ENCODE measurements around the gene LHX6.

The LHX6 gene

DNA sequence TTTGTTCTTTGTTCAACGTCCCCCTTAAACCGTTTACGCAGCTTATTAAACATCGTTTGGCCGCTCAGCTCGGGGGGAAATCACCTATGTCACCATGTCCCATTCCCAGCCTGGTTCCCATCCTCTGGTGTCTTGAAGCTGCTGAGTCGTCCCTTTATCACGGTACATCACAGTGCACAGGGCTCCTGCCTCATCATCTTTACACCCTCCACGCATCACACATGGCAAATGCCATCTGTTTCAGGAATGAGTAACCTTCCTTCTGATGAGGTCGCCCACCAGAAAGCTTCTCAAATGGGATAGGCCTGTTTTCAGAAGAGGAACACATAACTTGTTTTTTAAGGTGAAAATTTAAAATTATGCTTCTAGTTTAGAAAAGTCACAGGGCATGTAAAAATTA lies 7.9 kb upstream of the LHX6 start:
- H3K18ac ChIP-seq (ENCODE audit: low read depth in 1 of 2, low read length in 2 of 2) = no peak overlapping the region
- H3K27ac ChIP-seq (ENCODE audit: low read length, poor library complexity, severe bottlenecking) = no peak overlapping the region
- WGBS = 77% methylated on average over 9 of the region's 10 CpGs
- H2AFZ ChIP-seq (ENCODE audit: low read depth, low read length) = no peak overlapping the region
- no peak overlapping the region for H2BK5ac ChIP-seq (ENCODE audit: low read depth, low read length, poor library complexity, severe bottlenecking)
- H3K4ac ChIP-seq (ENCODE audit: low read depth in 1 of 2, low read length in 2 of 2) = no peak overlapping the region
- H3K4me2 ChIP-seq (ENCODE audit: low read length, poor library complexity, severe bottlenecking) = no peak overlapping the region
- H3K36me3 ChIP-seq (ENCODE audit: control insufficient read depth in 1 of 2, insufficient read depth in 2 of 2, low read depth in 1 of 2, low read length in 2 of 2) = peaks cover 5 to 32% of the 10 kb centered on the region in 2 experiments
- no peak overlapping the region for H3K14ac ChIP-seq (ENCODE audit: low read length in 2 of 2)
- no peak for DNase-seq
- no peak overlapping the region for H2BK120ac ChIP-seq (ENCODE audit: low read depth, low read length)
- no peak overlapping the region for H2AK5ac ChIP-seq (ENCODE audit: low read length, severe bottlenecking)
- no peaks in the 10 kb centered on the region for H3K9me3 ChIP-seq (ENCODE audit: control insufficient read depth, low read length)
- no peak overlapping the region for H4K91ac ChIP-seq (ENCODE audit: low read length)
- no peaks in the 10 kb centered on the region for H3K79me1 ChIP-seq (replicated peaks; ENCODE audit: low read length, poor library complexity, severe bottlenecking)
- no peak overlapping the region for H3K9ac ChIP-seq (ENCODE audit: low read length)
- peaks cover 16 to 22% of the 10 kb centered on the region in 2 experiments for H3K27me3 ChIP-seq (ENCODE audit: control insufficient read depth in 1 of 2, insufficient read depth in 1 of 2, low read length in 2 of 2)
- H2BK12ac ChIP-seq (ENCODE audit: low read length in 2 of 2) = no peak overlapping the region
- no peak overlapping the region for H4K8ac ChIP-seq (ENCODE audit: low read length)
- H3K4me3 ChIP-seq (ENCODE audit: insufficient read depth in 1 of 2, low read depth in 1 of 2, low read length in 2 of 2) = no peak overlapping the region
- H3K4me1 ChIP-seq (ENCODE audit: control insufficient read depth, insufficient read depth, low read depth, low read length) = no peaks in the 10 kb centered on the region
- H3K23ac ChIP-seq (ENCODE audit: low read length in 2 of 2) = no peak overlapping the region
- H2BK15ac ChIP-seq (ENCODE audit: low read depth, poor library complexity, severe bottlenecking) = no peak overlapping the region

DNA sequence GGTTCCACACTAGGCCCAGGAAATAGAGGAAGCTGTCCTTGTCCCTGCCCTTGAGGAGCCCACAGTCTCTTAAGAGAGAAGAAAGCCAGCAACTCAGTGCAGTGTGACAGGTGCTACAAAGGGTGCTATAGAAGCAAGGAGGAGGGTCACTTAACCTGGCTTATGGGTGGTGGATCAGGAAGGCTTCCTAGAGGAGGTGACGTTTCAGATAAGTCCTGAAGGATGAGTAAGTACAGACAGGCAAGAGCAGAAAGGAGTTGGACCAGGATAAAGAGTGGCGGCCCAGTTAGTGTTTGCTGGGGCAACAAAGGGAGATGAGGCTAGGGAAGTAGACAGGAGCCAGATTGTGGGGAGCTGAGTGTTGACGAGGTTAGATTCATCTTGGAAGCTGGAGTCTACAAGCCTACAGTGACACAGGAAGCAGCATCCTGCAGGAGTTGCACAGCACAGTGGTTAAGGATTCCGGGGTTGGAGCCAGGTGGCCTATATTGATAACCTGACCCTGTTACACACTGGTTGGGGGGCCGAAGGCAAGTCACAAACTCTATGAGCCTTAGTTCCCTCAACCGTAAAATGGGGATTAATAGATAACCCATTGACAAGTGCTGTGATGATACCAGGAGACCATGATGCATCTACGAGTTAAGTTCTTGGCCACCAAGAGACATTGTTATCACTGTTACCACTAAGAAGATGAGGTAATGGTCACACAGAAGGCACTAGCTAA lies 5.4 kb upstream of the LHX6 start:
- DNase-seq = no peak
- no peak overlapping the region for H2AFZ ChIP-seq (ENCODE audit: low read depth, low read length)
- peaks cover under 1% of the 10 kb centered on the region for H3K4me1 ChIP-seq (ENCODE audit: control insufficient read depth, insufficient read depth, low read depth, low read length)
- H3K4ac ChIP-seq (ENCODE audit: low read depth in 1 of 2, low read length in 2 of 2) = no peak overlapping the region
- H3K14ac ChIP-seq (ENCODE audit: low read length in 2 of 2) = no peak overlapping the region
- H2AK5ac ChIP-seq (ENCODE audit: low read length, severe bottlenecking) = no peak overlapping the region
- H3K9me3 ChIP-seq (ENCODE audit: control insufficient read depth, low read length) = no peaks in the 10 kb centered on the region
- no peak overlapping the region for H2BK15ac ChIP-seq (ENCODE audit: low read depth, poor library complexity, severe bottlenecking)
- no peak overlapping the region for H3K4me3 ChIP-seq (ENCODE audit: insufficient read depth in 1 of 2, low read depth in 1 of 2, low read length in 2 of 2)
- H2BK12ac ChIP-seq (ENCODE audit: low read length in 2 of 2) = no peak overlapping the region
- H3K4me2 ChIP-seq (ENCODE audit: low read length, poor library complexity, severe bottlenecking) = no peak overlapping the region
- H2BK5ac ChIP-seq (ENCODE audit: low read depth, low read length, poor library complexity, severe bottlenecking) = no peak overlapping the region
- 93% methylated on average over 7 of the region's 7 CpGs for WGBS
- H3K23ac ChIP-seq (ENCODE audit: low read length in 2 of 2) = peak overlapping the region in 1 of 2 experiments; percentile 60
- H3K79me1 ChIP-seq (replicated peaks; ENCODE audit: low read length, poor library complexity, severe bottlenecking) = no peaks in the 10 kb centered on the region
- H3K27me3 ChIP-seq (ENCODE audit: control insufficient read depth in 1 of 2, insufficient read depth in 1 of 2, low read length in 2 of 2) = peaks cover 41 to 47% of the 10 kb centered on the region in 2 experiments
- H3K36me3 ChIP-seq (ENCODE audit: control insufficient read depth in 1 of 2, insufficient read depth in 2 of 2, low read depth in 1 of 2, low read length in 2 of 2) = peaks cover 0 to 9% of the 10 kb centered on the region in 2 experiments
- H3K27ac ChIP-seq (ENCODE audit: low read length, poor library complexity, severe bottlenecking) = no peak overlapping the region
- no peak overlapping the region for H4K91ac ChIP-seq (ENCODE audit: low read length)
- H2BK120ac ChIP-seq (ENCODE audit: low read depth, low read length) = no peak overlapping the region
- H3K18ac ChIP-seq (ENCODE audit: low read depth in 1 of 2, low read length in 2 of 2) = no peak overlapping the region
- H4K8ac ChIP-seq (ENCODE audit: low read length) = no peak overlapping the region
- H3K9ac ChIP-seq (ENCODE audit: low read length) = no peak overlapping the region

DNA sequence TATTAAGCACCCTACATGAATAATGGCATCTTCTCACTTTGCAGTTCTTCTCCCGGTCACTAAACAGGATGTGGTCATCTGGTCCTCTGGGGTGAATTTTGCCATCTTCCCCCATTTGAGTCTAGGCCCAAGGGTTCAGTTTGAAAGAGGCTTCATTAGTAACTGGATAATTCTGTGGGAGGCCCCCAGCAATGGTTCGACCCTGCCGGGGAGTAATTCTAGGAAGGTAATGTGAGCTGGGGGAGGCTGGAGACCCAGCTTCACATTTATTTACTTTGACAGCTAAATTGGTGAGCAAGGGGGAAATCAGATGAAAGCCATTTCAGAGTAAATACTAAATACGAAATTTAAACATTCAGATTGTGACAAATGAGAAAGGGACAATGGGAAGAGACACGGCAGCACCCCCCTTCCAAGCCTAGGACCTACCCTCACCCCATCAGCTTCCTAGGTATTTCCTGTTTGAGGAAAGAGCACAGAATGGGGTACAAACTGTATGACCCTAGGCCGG lies 4.1 kb upstream of the LHX6 start:
- Histone ChIP-seq H2BK12ac (ENCODE audit: low read length in 2 of 2) (no peak overlapping the region), H2AFZ (ENCODE audit: low read depth, low read length) (peak overlapping the region; percentile 55), H2BK15ac (ENCODE audit: low read depth, poor library complexity, severe bottlenecking) (no peak overlapping the region), H3K18ac (ENCODE audit: low read depth in 1 of 2, low read length in 2 of 2) (no peak overlapping the region), H4K8ac (ENCODE audit: low read length) (no peak overlapping the region), H3K4ac (ENCODE audit: low read depth in 1 of 2, low read length in 2 of 2) (no peak overlapping the region), H2BK5ac (ENCODE audit: low read depth, low read length, poor library complexity, severe bottlenecking) (no peak overlapping the region), H3K9ac (ENCODE audit: low read length) (no peak overlapping the region), H4K91ac (ENCODE audit: low read length) (no peak overlapping the region), H3K23ac (ENCODE audit: low read length in 2 of 2) (no peak overlapping the region), H3K79me1 (replicated peaks; ENCODE audit: low read length, poor library complexity, severe bottlenecking) (no peaks in the 10 kb centered on the region), H3K4me2 (ENCODE audit: low read length, poor library complexity, severe bottlenecking) (no peak overlapping the region), H3K4me3 (ENCODE audit: insufficient read depth in 1 of 2, low read depth in 1 of 2, low read length in 2 of 2) (no peak overlapping the region), H3K9me3 (ENCODE audit: control insufficient read depth, low read length) (no peaks in the 10 kb centered on the region), H3K4me1 (ENCODE audit: control insufficient read depth, insufficient read depth, low read depth, low read length) (peaks cover 10% of the 10 kb centered on the region), H3K27ac (ENCODE audit: low read length, poor library complexity, severe bottlenecking) (no peak overlapping the region), H3K14ac (ENCODE audit: low read length in 2 of 2) (no peak overlapping the region), H3K27me3 (ENCODE audit: control insufficient read depth in 1 of 2, insufficient read depth in 1 of 2, low read length in 2 of 2) (peaks cover 52 to 56% of the 10 kb centered on the region in 2 experiments), H3K36me3 (ENCODE audit: control insufficient read depth in 1 of 2, insufficient read depth in 2 of 2, low read depth in 1 of 2, low read length in 2 of 2) (no peaks in the 10 kb centered on the region), H2AK5ac (ENCODE audit: low read length, severe bottlenecking) (no peak overlapping the region), H2BK120ac (ENCODE audit: low read depth, low read length) (no peak overlapping the region)
- WGBS = 73% methylated on average over 4 of the region's 6 CpGs
- DNase-seq = no peak

DNA sequence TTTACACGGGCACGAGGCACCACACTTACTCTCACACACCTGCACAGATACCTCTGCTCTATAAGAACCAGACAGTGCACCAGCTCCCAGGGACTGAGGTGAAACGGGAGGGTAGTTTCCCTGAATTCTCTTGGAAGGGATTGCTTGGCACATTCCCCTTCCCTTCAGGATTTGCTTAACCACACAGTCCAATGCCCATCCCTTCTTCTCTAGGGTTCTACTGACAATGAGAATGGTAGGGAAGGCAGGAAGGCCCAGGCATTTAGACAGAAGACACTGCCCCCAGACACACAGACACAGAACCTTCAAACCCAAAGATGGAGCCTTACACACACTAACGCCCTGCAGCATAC lies 704 bp upstream of the LHX6 start:
- 54% methylated on average over 4 of the region's 4 CpGs for WGBS
- H4K91ac ChIP-seq (ENCODE audit: low read length) = no peak overlapping the region

More for the DNA sequence above, 704 bp upstream of the LHX6 start:
- no peak overlapping the region for H2BK12ac ChIP-seq (ENCODE audit: low read length in 2 of 2)
- no peak for DNase-seq
- no peak overlapping the region for H3K27ac ChIP-seq (ENCODE audit: low read length, poor library complexity, severe bottlenecking)
- peaks cover 83 to 90% of the 10 kb centered on the region in 2 experiments for H3K27me3 ChIP-seq (ENCODE audit: control insufficient read depth in 1 of 2, insufficient read depth in 1 of 2, low read length in 2 of 2)
- peaks cover 20% of the 10 kb centered on the region for H3K4me1 ChIP-seq (ENCODE audit: control insufficient read depth, insufficient read depth, low read depth, low read length)
- no peak overlapping the region for H3K4me3 ChIP-seq (ENCODE audit: insufficient read depth in 1 of 2, low read depth in 1 of 2, low read length in 2 of 2)
- H3K9me3 ChIP-seq (ENCODE audit: control insufficient read depth, low read length) = no peaks in the 10 kb centered on the region
- no peak overlapping the region for H3K14ac ChIP-seq (ENCODE audit: low read length in 2 of 2)
- no peak overlapping the region for H3K9ac ChIP-seq (ENCODE audit: low read length)
- H2BK15ac ChIP-seq (ENCODE audit: low read depth, poor library complexity, severe bottlenecking) = no peak overlapping the region
- no peak overlapping the region for H2BK5ac ChIP-seq (ENCODE audit: low read depth, low read length, poor library complexity, severe bottlenecking)
- H3K79me1 ChIP-seq (replicated peaks; ENCODE audit: low read length, poor library complexity, severe bottlenecking) = no peaks in the 10 kb centered on the region
- H2AFZ ChIP-seq (ENCODE audit: low read depth, low read length) = no peak overlapping the region
- H3K18ac ChIP-seq (ENCODE audit: low read depth in 1 of 2, low read length in 2 of 2) = no peak overlapping the region
- no peak overlapping the region for H3K23ac ChIP-seq (ENCODE audit: low read length in 2 of 2)
- H3K36me3 ChIP-seq (ENCODE audit: control insufficient read depth in 1 of 2, insufficient read depth in 2 of 2, low read depth in 1 of 2, low read length in 2 of 2) = no peaks in the 10 kb centered on the region
- H2AK5ac ChIP-seq (ENCODE audit: low read length, severe bottlenecking) = no peak overlapping the region
- H4K8ac ChIP-seq (ENCODE audit: low read length) = no peak overlapping the region
- no peak overlapping the region for H3K4ac ChIP-seq (ENCODE audit: low read depth in 1 of 2, low read length in 2 of 2)
- H2BK120ac ChIP-seq (ENCODE audit: low read depth, low read length) = no peak overlapping the region
- H3K4me2 ChIP-seq (ENCODE audit: low read length, poor library complexity, severe bottlenecking) = no peak overlapping the region
